Lower lobe of right lung (tissue), 2 donors: ENCODE measurements around the gene PRKG1. TPM values are rescaled to one million over a fixed set of nuclear protein-coding genes. Genes with fewer than 3 reads are reported as not detected.

Experiments
- ATAC-seq, 2 donors: fragments of 200-7000 bp; cut with Tn5 transposase; one replicate each; pipeline ENCODE4 v1.9.1; 2020 to 2022; ENCODE audit warnings: mild to moderate bottlenecking in 2 of 2, moderate library complexity in 2 of 2
- DNase-seq: peaks from one replicate; pipeline ENCODE4 v3.0.0-alpha.2; 2020
- H3K27ac ChIP-seq: fragments of 200-600 bp; one replicate; pipeline ENCODE4 v1.8.0; 2022
- H3K27me3 ChIP-seq: fragments of 200-600 bp; one replicate; pipeline ENCODE4 v1.8.0; 2022; ENCODE audit warnings: low read depth
- H3K36me3 ChIP-seq: fragments of 200-600 bp; one replicate; pipeline ENCODE4 v1.8.0; 2022; ENCODE audit warnings: mild to moderate bottlenecking
- H3K4me1 ChIP-seq: fragments of 200-600 bp; one replicate; pipeline ENCODE4 v1.8.0; 2022
- H3K4me3 ChIP-seq: fragments of 200-600 bp; one replicate; pipeline ENCODE4 v1.8.0; 2022; ENCODE audit warnings: mild to moderate bottlenecking
- H3K9me3 ChIP-seq: fragments of 200-600 bp; one replicate; pipeline ENCODE4 v1.8.0; 2022
- CTCF ChIP-seq: fragments of 200-600 bp; IDR thresholded peaks from one replicate; pipeline ENCODE4 v1.8.0; 2022; ENCODE audit warnings: antibody characterized with exemption, mild to moderate bottlenecking
- intact Hi-C: fragments of 100-400 bp; cut with DNase I; formaldehyde crosslinking; loops from one replicate; pipeline ENCODE4 v1.11.0; 2022
- microRNA-seq: library from miRNA; unstranded; fragments of <30 nt; microRNA quantifications from one replicate; pipeline ENCODE4 v1.2.0, GENCODE V29; 2020; ENCODE audit warnings: borderline number of aligned reads
- total RNA-seq: library from RNA; stranded (reverse); fragmentation: NEBNext Ultra II Directional; extraction: Animal tissue kit (Norgen Biotek cat#: 25700); gene quantifications from one replicate; pipeline ENCODE4 v1.2.1, GENCODE V29; 2021
- donor health status: DM: no; HTN: yes; CAD: no; lungs with severe emphysema.

Gene PRKG1
- total RNA-seq, 1 donor from 2014 or later, result 23.6 TPM

- no peaks in the 10 kb centered on the region for H3K4me1 ChIP-seq
- DNase-seq, result no peak
- intact Hi-C loops, result no loop called here
- no peaks in the 10 kb centered on the region for H3K9me3 ChIP-seq
- H3K27ac ChIP-seq, result no peak overlapping the region
- no peaks in the 10 kb centered on the region for H3K36me3 ChIP-seq
- no peaks in the 10 kb centered on the region for H3K27me3 ChIP-seq
- ATAC-seq, result no peak
- H3K4me3 ChIP-seq, result no peak overlapping the region
- no peak for TF ChIP-seq CTCF
Observed at GRCh38 chr10:52335665-52336064, 1261.4 kb downstream of the PRKG1 start.

GRCh38 chr10:52337225-52337624, 1262.9 kb downstream of the PRKG1 start:
- no peak for DNase-seq
- no peak overlapping the region for H3K27ac ChIP-seq
- no peak for TF ChIP-seq CTCF
- H3K4me1 ChIP-seq, result no peaks in the 10 kb centered on the region
- H3K36me3 ChIP-seq, result no peaks in the 10 kb centered on the region
- H3K4me3 ChIP-seq, result no peak overlapping the region
- intact Hi-C loops, result no loop called here
- no peaks in the 10 kb centered on the region for H3K27me3 ChIP-seq
- no peak for ATAC-seq
- H3K9me3 ChIP-seq, result no peaks in the 10 kb centered on the region

- no peaks in the 10 kb centered on the region for H3K27me3 ChIP-seq
- TF ChIP-seq CTCF, result no peak
- ATAC-seq (no peak), DNase-seq (no peak)
- H3K4me1 ChIP-seq, result no peaks in the 10 kb centered on the region
- H3K27ac ChIP-seq, result no peak overlapping the region
- intact Hi-C loops, result no loop called here
- H3K4me3 ChIP-seq, result no peak overlapping the region
- no peaks in the 10 kb centered on the region for H3K9me3 ChIP-seq
- no peaks in the 10 kb centered on the region for H3K36me3 ChIP-seq
Observed at GRCh38 chr10:52343439-52343838, 1269.2 kb downstream of the PRKG1 start.

- intact Hi-C loops, result no loop called here
- no peaks in the 10 kb centered on the region for H3K9me3 ChIP-seq
- H3K36me3 ChIP-seq, result no peaks in the 10 kb centered on the region
- no peaks in the 10 kb centered on the region for H3K27me3 ChIP-seq
- no peak for TF ChIP-seq CTCF
- H3K27ac ChIP-seq, result no peak overlapping the region
- no peaks in the 10 kb centered on the region for H3K4me1 ChIP-seq
- ATAC-seq, result peak in 1 of 2 donors; percentile 38
- no peak for DNase-seq
- H3K4me3 ChIP-seq, result no peak overlapping the region
Observed at GRCh38 chr10:52346394-52347326, 1272.4 kb downstream of the PRKG1 start.

GRCh38 chr10:52347327-52347667, 1273.0 kb downstream of the PRKG1 start:
- no peaks in the 10 kb centered on the region for H3K27me3 ChIP-seq
- no peak overlapping the region for H3K27ac ChIP-seq
- H3K4me1 ChIP-seq, result no peaks in the 10 kb centered on the region
- ATAC-seq (peak in 1 of 2 donors; percentile 48), DNase-seq (no peak)
- H3K9me3 ChIP-seq, result no peaks in the 10 kb centered on the region
- intact Hi-C loops, result no loop called here
- no peaks in the 10 kb centered on the region for H3K36me3 ChIP-seq
- TF ChIP-seq CTCF, result no peak
- no peak overlapping the region for H3K4me3 ChIP-seq

Small RNA genes within 50 kb of the gene (microRNA-seq; reads per million reads assigned to microRNA genes)
- gene MIR605, result not detected

Other genes with a start within 250 kb of the PRKG1 start
- gene A1CF, start 188.9 kb upstream of the PRKG1 start, total RNA-seq, result not detected